Measurements from ENCODE around the gene THSD4. TPM values are rescaled to one million over a fixed set of nuclear protein-coding genes. Genes with fewer than 3 reads are reported as not detected.
A peak's percentile ranks its signal among the peaks of the same experiment; 100 is the strongest.

The THSD4 gene
- total RNA-seq, 1 donor from 2014 or later, result 73.5 TPM

- no peak for TF ChIP-seq CTCF (conservative IDR thresholded peaks at IDR 0.05; ENCODE audit: low read depth, low read length)
- DNase-seq (ENCODE audit: low read depth), result no peak
- no peak overlapping the region for H3K4me3 ChIP-seq (ENCODE audit: low read depth, low read length)
Observed at GRCh38 chr15:71111950-71112349, 3.3 kb upstream of the THSD4 start.

- no peak for DNase-seq (ENCODE audit: low read depth)
- TF ChIP-seq CTCF (conservative IDR thresholded peaks at IDR 0.05; ENCODE audit: low read depth, low read length), result no peak
- no peak overlapping the region for H3K4me3 ChIP-seq (ENCODE audit: low read depth, low read length)
Observed at GRCh38 chr15:71112429-71112828, 2.8 kb upstream of the THSD4 start.

GRCh38 chr15:71114066-71114680, 1.1 kb upstream of the THSD4 start:
- DNase-seq (ENCODE audit: low read depth), result no peak
- TF ChIP-seq CTCF (conservative IDR thresholded peaks at IDR 0.05; ENCODE audit: low read depth, low read length), result no peak
- H3K4me3 ChIP-seq (ENCODE audit: low read depth, low read length), result no peak overlapping the region

- no peak for DNase-seq (ENCODE audit: low read depth)
- peak overlapping the region; percentile 79 for H3K4me3 ChIP-seq (ENCODE audit: low read depth, low read length)
- no peak for TF ChIP-seq CTCF (conservative IDR thresholded peaks at IDR 0.05; ENCODE audit: low read depth, low read length)
Observed at GRCh38 chr15:71115567-71116351, 488 bp downstream of the THSD4 start.

GRCh38 chr15:71116366-71116765, 1.1 kb downstream of the THSD4 start:
- H3K4me3 ChIP-seq (ENCODE audit: low read depth, low read length), result peak overlapping the region; percentile 79
- no peak for DNase-seq (ENCODE audit: low read depth)
- no peak for TF ChIP-seq CTCF (conservative IDR thresholded peaks at IDR 0.05; ENCODE audit: low read depth, low read length)

- H3K4me3 ChIP-seq (ENCODE audit: low read depth, low read length), result peak overlapping the region; percentile 79
- TF ChIP-seq CTCF (conservative IDR thresholded peaks at IDR 0.05; ENCODE audit: low read depth, low read length), result no peak
- no peak for DNase-seq (ENCODE audit: low read depth)
Observed at GRCh38 chr15:71116942-71117341, 1.7 kb downstream of the THSD4 start.

Measured in epithelial cell of proximal tubule (primary cell).